ENCODE results near the gene USP47.

- TF ChIP-seq NFRKB (IDR thresholded peaks at IDR 0.05): no peak
- TF ChIP-seq FOXM1 (IDR thresholded peaks at IDR 0.05; ENCODE audit: borderline replicate concordance): no peak
- TF ChIP-seq CTBP1 (IDR thresholded peaks at IDR 0.05; ENCODE audit: borderline replicate concordance): no peak
- no peak for TF ChIP-seq SUZ12 (IDR thresholded peaks at IDR 0.05)
- no peak for TF ChIP-seq TARDBP (IDR thresholded peaks at IDR 0.05)
- no peak for TF ChIP-seq BHLHE40 (IDR thresholded peaks at IDR 0.05; ENCODE audit: borderline replicate concordance)
- no peak for TF ChIP-seq SP1 (IDR thresholded peaks at IDR 0.05)
Measured at GRCh38 chr11:11952036-11952435, 110.3 kb downstream of the USP47 start.
